Measurements from ENCODE around the gene ELF2. TPM values are rescaled to one million over a fixed set of nuclear protein-coding genes. Genes with fewer than 3 reads are reported as not detected.
"Not testable (repeated sequence)": the region's sequence is repeated elsewhere in the genome, so short reads cannot be mapped to it uniquely, and the experiment has no call there.

Gene ELF2
- total RNA-seq: 40.3 TPM

GRCh38 chr4:139177049-139177868, at the start of gene ELF2:
TSS of gene ELF2 (minus strand) at chr4:139177218. CDS start at chr4:139137701, 39,517 bp downstream.
- peak; percentile 93 for DNase-seq (ENCODE audit: low spot score)

GRCh38 chr4:139223682-139224317, 46.8 kb upstream of the ELF2 start:
- DNase-seq (ENCODE audit: low spot score): no peak

GRCh38 chr4:139222215-139222614, 45.2 kb upstream of the ELF2 start:
- no peak for DNase-seq (ENCODE audit: low spot score)

GRCh38 chr4:139221687-139222086, 44.7 kb upstream of the ELF2 start:
- no peak for DNase-seq (ENCODE audit: low spot score)

- no peak for DNase-seq (ENCODE audit: low spot score)
These were observed 42.5 kb upstream of the ELF2 start for GRCh38 chr4:139219450-139220055.

GRCh38 chr4:139214039-139214534, 37.1 kb upstream of the ELF2 start:
- peak; percentile 10 for DNase-seq (ENCODE audit: low spot score)

GRCh38 chr4:139213633-139214032, 36.6 kb upstream of the ELF2 start:
- not testable (repeated sequence) for DNase-seq (ENCODE audit: low spot score)

GRCh38 chr4:139212900-139213299, 35.9 kb upstream of the ELF2 start:
- no peak for DNase-seq (ENCODE audit: low spot score)

- DNase-seq (ENCODE audit: low spot score): peak; percentile 20
These were observed 33.5 kb upstream of the ELF2 start for GRCh38 chr4:139210486-139210885.

GRCh38 chr4:139209470-139210063, 32.5 kb upstream of the ELF2 start:
- no peak for DNase-seq (ENCODE audit: low spot score)

- peak; percentile 45 for DNase-seq (ENCODE audit: low spot score)
These were observed 31.5 kb upstream of the ELF2 start for GRCh38 chr4:139208404-139208945.

GRCh38 chr4:139207873-139208403, 30.9 kb upstream of the ELF2 start:
- DNase-seq (ENCODE audit: low spot score): peak; percentile 12

GRCh38 chr4:139207247-139207646, 30.2 kb upstream of the ELF2 start:
- DNase-seq (ENCODE audit: low spot score): no peak

GRCh38 chr4:139202991-139203390, 26.0 kb upstream of the ELF2 start:
- DNase-seq (ENCODE audit: low spot score): no peak

GRCh38 chr4:139200506-139200905, 23.5 kb upstream of the ELF2 start:
- no peak for DNase-seq (ENCODE audit: low spot score)

- DNase-seq (ENCODE audit: low spot score): no peak
These were observed 23.1 kb upstream of the ELF2 start for GRCh38 chr4:139200102-139200501.

GRCh38 chr4:139197214-139197613, 20.2 kb upstream of the ELF2 start:
- DNase-seq (ENCODE audit: low spot score): not testable (repeated sequence)

GRCh38 chr4:139196462-139196861, 19.4 kb upstream of the ELF2 start:
- DNase-seq (ENCODE audit: low spot score): no peak

- no peak for DNase-seq (ENCODE audit: low spot score)
These were observed 14.4 kb upstream of the ELF2 start for GRCh38 chr4:139191373-139191772.

- no peak for DNase-seq (ENCODE audit: low spot score)
These were observed 13.0 kb upstream of the ELF2 start for GRCh38 chr4:139189972-139190371.

GRCh38 chr4:139189417-139189749, 12.4 kb upstream of the ELF2 start:
- no peak for DNase-seq (ENCODE audit: low spot score)
